Esophagus mucosa (tissue), 1 donor: ENCODE data around the gene OTOF. TPM values are rescaled to one million over a fixed set of nuclear protein-coding genes. Genes with fewer than 3 reads are reported as not detected.

ENCODE experiments used
- ATAC-seq: fragments of 200-7000 bp; cut with Tn5 transposase; one replicate; pipeline ENCODE4 v1.9.1; 2020
- total RNA-seq: library from RNA; stranded (reverse); gene quantifications from one replicate; pipeline ENCODE4 v1.2.4, GENCODE V29; 2023
- donor health status: DM: yes; HTN: yes; CAD: no.

Gene OTOF
- total RNA-seq, 1 donor from 2014 or later: not detected

DNA sequence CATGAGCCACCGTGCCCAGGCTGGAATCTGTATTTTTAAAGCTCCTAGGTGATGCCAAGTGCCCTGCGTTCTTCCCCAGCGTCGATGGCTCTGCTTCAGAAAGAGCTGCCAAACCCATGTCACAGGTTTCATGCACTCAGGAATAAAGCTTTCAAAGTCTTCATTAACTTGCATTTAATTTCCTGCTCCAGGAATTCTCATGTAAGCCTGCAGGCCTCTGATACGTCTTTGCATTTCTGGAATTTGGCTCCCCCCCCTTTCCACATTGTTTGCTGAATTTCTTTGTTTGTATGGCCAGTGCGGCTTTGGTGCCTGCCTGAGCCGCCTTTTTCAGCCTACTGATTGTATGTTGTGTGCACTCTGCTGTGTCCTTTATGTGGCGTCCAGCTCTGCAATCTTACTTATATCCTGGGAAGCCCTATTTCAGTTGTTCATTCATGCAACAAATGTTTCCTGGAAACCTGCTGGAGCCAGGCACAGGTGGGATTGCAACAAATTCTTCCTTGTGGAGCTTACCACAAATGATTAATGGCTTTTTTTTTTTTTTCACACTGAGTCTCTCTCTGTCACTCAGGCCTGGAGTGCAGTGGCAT, 17.9 kb upstream of the OTOF start:
- ATAC-seq: no peak

DNA sequence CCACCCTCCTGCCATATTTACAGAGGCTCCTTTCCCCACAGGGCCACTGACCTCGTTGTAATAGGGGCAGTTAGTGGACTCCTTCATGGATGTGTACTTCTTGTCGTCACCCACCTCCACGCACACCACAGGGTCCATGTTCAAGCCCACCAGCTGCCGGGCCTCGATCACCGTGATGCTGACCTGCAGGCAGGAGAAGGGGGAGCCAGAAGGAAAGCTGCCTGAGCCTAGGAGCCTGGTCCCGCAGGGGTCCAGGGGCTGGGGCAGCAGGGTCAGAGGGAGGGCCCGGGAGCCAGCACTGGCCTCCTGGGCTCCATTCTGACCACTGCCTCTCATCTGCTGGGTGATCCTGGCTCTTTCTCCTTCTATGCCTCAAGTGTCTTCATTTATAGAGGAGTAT, 17.0 kb upstream of the OTOF start:
- ATAC-seq: no peak

DNA sequence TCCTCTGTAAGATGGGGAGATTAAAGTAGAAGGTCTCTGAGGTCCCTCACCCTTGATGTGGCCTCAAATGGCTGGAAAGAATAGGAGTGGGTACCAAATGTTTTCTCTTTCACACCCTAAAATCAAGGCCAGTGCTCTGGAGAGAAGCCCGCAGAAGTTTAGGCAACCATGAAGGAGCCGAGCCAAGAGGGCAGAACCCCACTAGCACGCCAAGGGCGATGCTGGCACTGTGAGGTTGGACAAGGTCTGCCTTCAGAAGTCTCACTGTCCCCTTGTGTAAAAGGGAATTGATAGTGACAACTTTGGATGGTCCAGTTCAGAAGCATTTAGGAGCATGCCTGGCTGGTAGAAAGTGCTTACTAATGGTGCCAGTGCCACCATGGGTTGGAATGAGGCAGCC, 16.3 kb upstream of the OTOF start:
- no peak for ATAC-seq

GRCh38 chr2:26493566-26493965, 15.6 kb upstream of the OTOF start:
- no peak for ATAC-seq

DNA sequence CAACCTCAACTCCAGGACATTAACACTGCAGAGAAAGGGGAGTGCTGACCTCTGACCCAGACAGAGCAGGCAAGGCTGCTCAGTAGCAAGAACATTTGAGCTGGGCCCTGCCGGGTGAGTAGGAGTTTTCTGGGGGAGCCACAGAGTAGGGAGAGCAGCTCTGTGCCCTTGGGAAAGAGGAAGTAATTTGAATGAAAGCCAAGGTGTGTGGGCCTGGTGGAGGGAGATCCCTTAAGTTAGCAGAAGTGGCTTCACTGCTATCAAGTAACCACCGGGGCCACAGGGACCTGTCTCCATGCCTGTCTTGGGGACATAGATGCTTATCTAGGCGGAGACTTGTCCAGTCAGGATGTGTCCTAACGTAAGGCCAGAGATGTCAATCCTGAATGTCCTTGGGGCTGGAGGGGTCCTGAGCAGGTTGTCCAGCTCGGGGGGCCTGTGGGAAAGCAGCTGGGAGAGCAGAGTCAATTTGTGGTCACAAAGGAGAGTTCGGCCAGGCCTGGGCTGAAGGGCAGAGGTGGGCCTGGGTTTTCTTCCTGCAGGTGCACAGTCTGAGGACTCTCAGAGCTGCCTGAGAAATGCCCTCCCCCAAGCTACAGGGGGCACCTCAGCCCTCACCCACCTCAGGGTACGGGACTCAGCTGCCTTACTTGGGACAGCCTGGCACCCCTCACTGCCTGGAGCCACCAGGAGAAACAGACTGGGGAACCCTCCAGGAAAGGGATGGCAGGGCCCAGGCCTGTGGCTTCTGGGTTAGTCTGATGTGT, 15.0 kb upstream of the OTOF start:
- ATAC-seq: no peak

- ATAC-seq: no peak
Measured at GRCh38 chr2:26491563-26492167, 13.7 kb upstream of the OTOF start.

GRCh38 chr2:26489213-26489850, 11.4 kb upstream of the OTOF start:
- ATAC-seq: no peak

GRCh38 chr2:26488463-26489212, 10.7 kb upstream of the OTOF start:
- ATAC-seq: no peak

DNA sequence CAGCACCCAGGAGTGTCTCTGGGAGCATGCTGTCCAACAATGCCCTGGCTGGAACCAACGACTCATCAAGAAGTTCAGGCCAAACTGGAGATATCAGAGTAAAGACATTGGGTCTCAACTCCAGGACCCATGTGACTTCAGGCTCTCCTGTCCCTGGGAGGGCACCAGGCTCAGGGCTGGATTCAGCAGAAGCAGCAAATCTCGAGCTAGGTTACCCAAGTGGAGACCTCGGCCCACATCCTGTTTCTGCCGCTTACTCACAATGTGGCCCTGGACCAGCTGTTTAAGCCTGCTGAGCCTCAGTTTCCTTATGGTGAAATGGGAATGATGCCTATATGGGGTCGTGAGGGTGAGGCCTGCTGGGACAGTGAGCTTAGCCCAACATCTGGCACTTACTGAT, 9.3 kb upstream of the OTOF start:
- ATAC-seq: no peak

GRCh38 chr2:26486789-26487188, 8.9 kb upstream of the OTOF start:
- no peak for ATAC-seq

DNA sequence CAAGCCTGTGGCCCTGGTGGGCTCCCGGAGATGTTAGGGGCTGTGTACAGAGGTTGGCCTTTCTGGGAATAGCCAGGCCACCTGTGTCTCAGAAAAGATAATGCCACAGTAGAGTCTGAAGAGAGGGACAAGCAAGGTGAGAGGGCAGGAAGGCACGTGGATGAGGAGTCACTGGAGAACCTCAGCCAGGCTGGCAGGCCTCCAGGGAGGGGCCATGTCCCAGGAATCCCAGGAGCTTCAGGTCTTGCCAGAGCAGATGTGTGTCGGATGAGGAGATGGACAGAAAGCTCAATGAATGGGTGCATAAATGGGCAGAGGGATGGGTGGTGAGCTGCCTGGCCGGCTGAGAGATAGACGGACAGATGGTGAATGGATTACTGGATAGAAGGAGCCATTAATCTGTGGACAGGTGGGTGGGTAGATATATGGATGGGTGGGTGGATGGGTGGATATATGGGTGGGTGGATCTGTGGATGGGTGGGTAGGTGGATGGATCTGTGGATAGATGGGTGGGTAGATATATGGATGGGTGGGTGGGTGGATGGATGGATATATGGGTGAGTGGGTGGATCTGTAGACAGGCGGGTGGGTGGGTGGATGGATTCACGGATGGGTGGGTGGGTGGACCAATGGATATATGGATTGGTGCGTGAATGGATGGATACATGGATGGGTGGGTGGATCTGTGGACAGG, 7.9 kb upstream of the OTOF start:
- no peak for ATAC-seq

- ATAC-seq: no peak
Measured at GRCh38 chr2:26485099-26485498, 7.2 kb upstream of the OTOF start.

DNA sequence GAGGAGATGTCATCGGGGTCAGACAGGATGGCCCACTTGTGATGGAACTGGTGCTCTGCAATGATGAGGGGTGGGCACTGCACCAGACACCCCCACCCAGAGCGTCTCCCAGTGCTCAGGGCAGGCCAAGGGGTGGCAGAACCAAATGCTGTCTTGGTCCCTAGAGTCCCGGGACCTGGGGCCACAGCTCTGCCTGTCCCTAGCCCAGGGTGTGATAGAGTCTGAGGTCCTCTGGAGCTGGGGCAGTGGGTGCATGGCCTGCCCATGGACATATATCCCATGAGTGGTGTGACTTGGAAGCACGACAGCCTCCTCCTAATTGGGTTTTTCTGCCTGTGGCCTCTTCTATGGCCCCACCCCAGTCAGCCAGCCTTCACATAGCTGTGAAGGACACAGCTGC, 6.7 kb upstream of the OTOF start:
- ATAC-seq: no peak

GRCh38 chr2:26483957-26484565, 6.1 kb upstream of the OTOF start:
- ATAC-seq: no peak

GRCh38 chr2:26483516-26483915, 5.6 kb upstream of the OTOF start:
- no peak for ATAC-seq

DNA sequence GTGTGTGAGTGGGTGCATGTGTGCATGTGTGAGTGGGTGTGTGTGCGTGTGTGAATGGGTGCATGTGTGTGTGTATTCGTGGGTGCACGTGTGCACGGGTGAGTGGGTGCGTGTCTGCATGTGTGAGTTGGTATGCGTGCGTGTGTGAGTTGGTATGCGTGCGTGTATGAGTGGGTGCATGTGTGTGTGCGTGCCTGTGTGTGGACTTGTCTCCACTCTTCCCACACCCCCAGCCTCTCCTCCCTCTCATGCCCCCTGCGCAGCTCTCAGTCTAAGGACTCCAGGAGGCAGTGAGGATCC, 5.1 kb upstream of the OTOF start:
- no peak for ATAC-seq

- ATAC-seq: no peak
Measured at GRCh38 chr2:26482211-26483026, 4.5 kb upstream of the OTOF start.

- no peak for ATAC-seq
Measured at GRCh38 chr2:26481706-26482105, 3.8 kb upstream of the OTOF start.

- ATAC-seq: no peak
Measured at GRCh38 chr2:26480566-26481423, 2.9 kb upstream of the OTOF start.
